NB4 (cell line): ENCODE data around the gene DMTF1.
A peak's percentile ranks its signal among the peaks of the same experiment; 100 is the strongest.
"Not testable (repeated sequence)": the region's sequence is repeated elsewhere in the genome, so short reads cannot be mapped to it uniquely, and the experiment has no call there.

Experiments used
- DNase-seq: peaks from one replicate; pipeline ENCODE4 v3.0.0; 2010; ENCODE audit warnings: low read depth
- H3K4me3 ChIP-seq: one replicate; pipeline ENCODE4 v1.5.1; 2011; ENCODE audit warnings: mild to moderate bottlenecking, low read depth, low read length, moderate library complexity
- MYC ChIP-seq: IDR thresholded peaks from 2 replicates; pipeline ENCODE4 v1.6.1; 2011; ENCODE audit warnings: low read depth, low read length
- POLR2A ChIP-seq: IDR thresholded peaks from 2 replicates; pipeline ENCODE4 v1.6.1; 2011; ENCODE audit warnings: mild to moderate bottlenecking; ENCODE audit not compliant: insufficient read length; ENCODE audit errors: extremely low read depth
- TF ChIP-seq, protein P1 (sequence below): IDR thresholded peaks from 2 replicates; pipeline ENCODE4 v1.6.1; 2011; ENCODE audit warnings: low read depth, low read length
- TF ChIP-seq, protein P2 (sequence below): IDR thresholded peaks from one replicate; pipeline ENCODE4 v1.5.1; 2012; ENCODE audit warnings: low read depth, low read length

DMTF1 gene

GRCh38 chr7:87202705-87203104 lies 50.5 kb downstream of the DMTF1 start:
- DNase-seq = no peak
- TF ChIP-seq, protein P1, sequence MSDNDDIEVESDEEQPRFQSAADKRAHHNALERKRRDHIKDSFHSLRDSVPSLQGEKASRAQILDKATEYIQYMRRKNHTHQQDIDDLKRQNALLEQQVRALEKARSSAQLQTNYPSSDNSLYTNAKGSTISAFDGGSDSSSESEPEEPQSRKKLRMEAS = no peak
- TF ChIP-seq, protein P2, sequence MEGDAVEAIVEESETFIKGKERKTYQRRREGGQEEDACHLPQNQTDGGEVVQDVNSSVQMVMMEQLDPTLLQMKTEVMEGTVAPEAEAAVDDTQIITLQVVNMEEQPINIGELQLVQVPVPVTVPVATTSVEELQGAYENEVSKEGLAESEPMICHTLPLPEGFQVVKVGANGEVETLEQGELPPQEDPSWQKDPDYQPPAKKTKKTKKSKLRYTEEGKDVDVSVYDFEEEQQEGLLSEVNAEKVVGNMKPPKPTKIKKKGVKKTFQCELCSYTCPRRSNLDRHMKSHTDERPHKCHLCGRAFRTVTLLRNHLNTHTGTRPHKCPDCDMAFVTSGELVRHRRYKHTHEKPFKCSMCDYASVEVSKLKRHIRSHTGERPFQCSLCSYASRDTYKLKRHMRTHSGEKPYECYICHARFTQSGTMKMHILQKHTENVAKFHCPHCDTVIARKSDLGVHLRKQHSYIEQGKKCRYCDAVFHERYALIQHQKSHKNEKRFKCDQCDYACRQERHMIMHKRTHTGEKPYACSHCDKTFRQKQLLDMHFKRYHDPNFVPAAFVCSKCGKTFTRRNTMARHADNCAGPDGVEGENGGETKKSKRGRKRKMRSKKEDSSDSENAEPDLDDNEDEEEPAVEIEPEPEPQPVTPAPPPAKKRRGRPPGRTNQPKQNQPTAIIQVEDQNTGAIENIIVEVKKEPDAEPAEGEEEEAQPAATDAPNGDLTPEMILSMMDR = no peak
- no peak for TF ChIP-seq MYC
- no peak for TF ChIP-seq POLR2A
- H3K4me3 ChIP-seq = no peak overlapping the region

DNA sequence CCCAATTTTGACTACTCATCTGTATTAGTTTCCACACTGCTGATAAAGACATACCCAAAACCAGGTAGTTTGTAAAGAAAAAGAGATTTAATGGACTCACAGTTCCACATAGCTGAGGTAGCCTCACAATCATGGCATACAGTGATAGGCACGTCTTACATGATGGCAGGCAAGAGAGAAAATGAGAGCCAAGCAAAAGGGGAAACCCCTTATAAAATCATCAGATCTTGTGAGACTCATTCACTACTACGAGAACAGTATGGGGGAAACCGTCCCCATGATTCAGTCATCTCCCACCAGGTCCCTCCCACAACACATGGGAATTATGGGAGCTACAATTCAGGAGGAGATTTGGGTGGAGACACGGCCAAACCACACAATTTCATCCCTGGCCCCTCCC lies 51.7 kb downstream of the DMTF1 start:
- H3K4me3 ChIP-seq, DNase-seq: not testable (repeated sequence)

DNA sequence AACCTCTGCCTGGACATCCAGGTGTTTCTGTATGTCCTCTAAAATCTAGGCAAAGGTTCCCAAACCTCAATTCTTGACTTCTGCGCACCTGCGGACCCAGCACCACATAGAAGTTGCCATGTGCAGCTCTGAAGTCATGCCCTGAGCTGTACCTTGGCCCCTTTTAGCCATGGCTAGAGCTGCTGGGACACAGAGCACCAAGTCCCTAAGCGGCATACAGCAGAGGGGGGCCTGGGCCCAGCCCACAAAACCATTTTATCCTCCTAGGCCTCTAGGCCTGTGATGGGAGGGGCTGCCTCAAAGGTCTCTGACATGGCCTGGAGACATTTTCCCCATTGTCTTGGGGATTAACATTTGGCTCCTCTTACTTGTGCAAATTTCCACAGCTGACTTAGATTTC lies 52.7 kb downstream of the DMTF1 start:
- no peak for TF ChIP-seq MYC
- TF ChIP-seq, protein P1 = no peak
- TF ChIP-seq, protein P2 = no peak
- DNase-seq = no peak

GRCh38 chr7:87205701-87206100 lies 53.4 kb downstream of the DMTF1 start:
- DNase-seq, H3K4me3 ChIP-seq: not testable (repeated sequence)

More for the DNA sequence above, 52.7 kb downstream of the DMTF1 start:
- no peak overlapping the region for H3K4me3 ChIP-seq

GRCh38 chr7:87206361-87206760 lies 54.1 kb downstream of the DMTF1 start:
- H3K4me3 ChIP-seq = no peak overlapping the region
- no peak for DNase-seq
- TF ChIP-seq POLR2A (no peak), MYC (no peak)
- TF ChIP-seq, protein P1 = no peak

DNA sequence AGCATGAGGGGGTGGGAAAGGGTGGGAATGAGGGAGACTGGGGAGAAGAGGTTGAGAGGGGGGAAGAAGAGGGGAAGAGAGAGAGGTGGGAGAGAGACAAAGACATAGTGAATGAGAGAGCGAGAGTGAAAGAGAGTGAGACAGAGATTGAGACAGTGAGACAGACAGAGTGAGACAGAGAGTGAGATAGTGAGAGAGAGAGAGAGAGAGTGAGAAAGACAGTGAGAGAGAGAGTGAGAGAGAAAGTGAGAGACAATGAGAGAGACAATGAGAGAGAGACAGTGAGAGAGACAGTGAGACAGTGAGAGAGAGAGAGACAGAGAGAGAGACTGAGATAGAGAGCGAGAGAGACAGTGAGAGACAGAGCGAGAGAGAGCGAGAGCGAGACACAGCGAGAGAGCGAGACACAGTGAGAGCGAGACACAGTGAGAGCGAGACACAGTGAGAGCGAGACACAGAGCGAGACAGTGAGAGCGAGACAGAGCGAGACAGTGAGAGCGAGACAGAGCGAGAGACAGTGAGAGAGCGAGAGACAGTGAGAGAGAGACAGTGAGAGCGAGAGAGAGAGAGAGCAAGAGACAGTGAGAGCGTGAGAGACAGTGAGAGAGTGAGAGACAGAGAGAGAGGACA lies 57.2 kb downstream of the DMTF1 start:
- H3K4me3 ChIP-seq = no peak overlapping the region
- TF ChIP-seq, protein P2 = no peak
- no peak for TF ChIP-seq MYC
- no peak for TF ChIP-seq POLR2A
- TF ChIP-seq, protein P1 = no peak
- no peak for DNase-seq

GRCh38 chr7:87210506-87210905 lies 58.3 kb downstream of the DMTF1 start:
- TF ChIP-seq, protein P1 = no peak
- TF ChIP-seq, protein P2 = no peak
- no peak for TF ChIP-seq MYC
- TF ChIP-seq POLR2A = no peak
- no peak overlapping the region for H3K4me3 ChIP-seq
- peak; percentile 62 for DNase-seq
